Brain pericyte (primary cell): ENCODE data around the gene TMPRSS11A.

Source experiments
- DNase-seq: peaks from one replicate; pipeline ENCODE4 v3.0.0-alpha.2; 2012; ENCODE audit warnings: low read depth, low spot score

TMPRSS11A gene

DNA sequence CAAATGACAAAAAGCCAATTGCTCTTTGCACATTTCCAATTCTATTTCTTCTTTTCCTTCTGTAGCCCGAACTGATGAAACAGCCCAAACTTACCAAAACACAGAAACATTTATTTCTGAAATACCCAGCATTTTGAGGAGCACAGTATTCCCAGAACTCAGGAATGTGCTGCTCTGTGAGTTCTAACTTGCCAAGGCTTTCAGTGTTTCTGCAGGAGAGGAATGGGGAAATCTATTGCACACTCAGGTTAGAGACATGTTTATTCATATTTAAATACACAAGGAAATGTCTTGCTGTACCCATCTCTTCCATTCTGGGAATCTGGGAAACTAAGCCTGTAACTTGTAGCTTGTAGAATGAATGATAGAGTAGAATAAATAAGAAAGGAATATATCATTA, 90.2 kb downstream of the TMPRSS11A start:
- DNase-seq = no peak

DNA sequence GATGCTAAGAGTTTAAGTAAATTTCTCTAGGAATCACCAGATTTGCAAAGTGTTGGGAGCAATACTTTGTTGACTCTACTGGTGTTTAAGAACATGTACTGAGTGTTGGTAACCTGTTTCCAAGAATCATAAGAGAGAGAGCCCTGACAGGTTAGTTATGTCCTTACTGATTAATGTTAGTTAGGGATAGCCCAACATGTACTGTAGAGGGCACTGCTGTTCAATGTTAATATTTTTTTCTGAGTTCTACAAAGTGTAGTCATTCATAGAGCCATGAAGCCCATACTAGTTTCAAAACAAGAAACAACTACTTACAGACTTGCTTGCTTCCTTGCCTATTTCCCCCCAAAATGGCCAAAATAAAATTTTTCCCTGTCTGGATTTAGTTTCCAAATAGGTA, 91.4 kb downstream of the TMPRSS11A start:
- DNase-seq = no peak

DNA sequence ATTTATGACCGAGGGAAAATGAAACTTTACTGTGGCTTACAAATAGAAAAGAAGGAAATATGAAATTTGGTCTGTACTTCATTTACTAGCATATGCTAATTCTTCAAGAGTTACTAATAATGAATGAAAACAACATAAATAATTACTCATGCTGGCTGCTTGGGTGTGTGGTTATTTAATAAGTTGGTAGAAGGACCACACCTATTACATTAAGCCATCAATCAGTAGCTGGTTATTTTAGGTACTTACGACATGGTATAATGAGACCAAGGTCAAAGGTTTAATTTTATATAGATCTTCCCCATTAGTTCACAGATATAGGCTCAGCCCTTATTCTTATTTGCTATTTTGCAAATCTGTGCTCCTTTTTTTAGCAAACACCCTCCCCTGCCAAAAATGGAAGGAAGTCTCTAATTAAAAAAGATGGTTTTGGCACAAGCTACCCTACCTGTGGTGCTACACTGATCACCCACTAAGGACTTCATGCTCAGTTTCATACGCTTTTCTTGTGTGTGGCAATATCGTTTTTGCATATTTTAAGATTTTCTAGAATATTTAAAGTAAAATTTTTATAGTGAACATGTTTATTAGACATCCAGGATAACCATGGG, 93.6 kb downstream of the TMPRSS11A start:
- no peak for DNase-seq

DNA sequence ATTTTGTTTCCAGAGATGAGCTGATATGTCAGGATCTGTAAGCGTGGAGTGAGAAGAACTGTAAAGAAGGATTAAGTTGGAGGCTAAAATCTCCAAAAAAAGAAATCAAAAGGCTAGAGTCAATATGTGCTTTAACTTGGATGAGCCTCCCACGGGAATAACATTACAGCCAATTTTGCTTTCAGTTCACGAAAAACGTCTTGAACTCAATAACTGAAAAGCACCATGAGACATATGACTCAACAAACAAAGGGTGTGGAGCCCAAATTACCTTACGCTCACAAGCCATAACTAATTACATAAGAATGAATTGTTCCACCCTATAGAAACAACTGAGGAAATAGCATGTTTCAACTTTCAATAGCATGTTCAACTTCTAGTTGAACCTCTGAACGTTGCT, 101.8 kb downstream of the TMPRSS11A start:
- DNase-seq = no peak
